Neuronal stem cell (in vitro differentiated cells): ENCODE results near the gene MYZAP.

Experiments
- DNase-seq: peaks from one replicate; pipeline ENCODE4 v3.0.0-alpha.2; 2013; ENCODE audit warnings: low spot score
- H2AFZ ChIP-seq: one replicate; pipeline ENCODE4 v1.6.1; 2013; ENCODE audit warnings: mild to moderate bottlenecking, low read length, inconsistent platforms
- H2AK5ac ChIP-seq: 2 replicates; pipeline ENCODE4 v1.6.1; 2013; ENCODE audit warnings: low read depth, mild to moderate bottlenecking, inconsistent platforms, low read length, moderate library complexity, mixed read lengths
- H2BK120ac ChIP-seq: 2 replicates; pipeline ENCODE4 v1.6.1; 2013; ENCODE audit warnings: low read depth, mild to moderate bottlenecking, inconsistent platforms, low read length, moderate library complexity, mixed read lengths
- H2BK12ac ChIP-seq: one replicate; pipeline ENCODE4 v1.6.1; 2013; ENCODE audit warnings: low read length, inconsistent platforms
- H2BK15ac ChIP-seq: 2 replicates; pipeline ENCODE4 v1.6.1; 2013; ENCODE audit warnings: mild to moderate bottlenecking, low read length, inconsistent platforms, mixed read lengths
- H2BK5ac ChIP-seq: one replicate; pipeline ENCODE4 v1.6.1; 2013; ENCODE audit warnings: inconsistent platforms, mild to moderate bottlenecking, low read length, moderate library complexity
- H3K14ac ChIP-seq: one replicate; pipeline ENCODE4 v1.6.1; 2013; ENCODE audit warnings: low read length, inconsistent platforms
- H3K18ac ChIP-seq: 2 replicates; pipeline ENCODE4 v1.6.1; 2013; ENCODE audit warnings: low read length, inconsistent platforms
- H3K23ac ChIP-seq: 2 replicates; pipeline ENCODE4 v1.6.1; 2013; ENCODE audit warnings: low read depth, mild to moderate bottlenecking, mixed read lengths, low read length, inconsistent platforms; ENCODE audit not compliant: poor library complexity
- H3K27ac ChIP-seq: replicated peaks from 3 replicates; pipeline ENCODE4 v1.5.1; 2013; ENCODE audit warnings: low read length, inconsistent platforms
- H3K27me3 ChIP-seq, 3 experiments: 2 replicates each; pipeline ENCODE4 v1.6.1; 2013; ENCODE audit warnings: low read length in 3 of 3, mild to moderate bottlenecking in 2 of 3, inconsistent platforms in 1 of 3, low read depth in 1 of 3, mixed read lengths in 1 of 3, moderate library complexity in 1 of 3; ENCODE audit not compliant: control insufficient read depth in 3 of 3, insufficient read depth in 3 of 3
- H3K36me3 ChIP-seq, 2 donors: replicated peaks in 1 of 2; 2 replicates each; pipeline ENCODE4 v1.6.1; 2013; ENCODE audit warnings: low read length in 2 of 2; ENCODE audit not compliant: control insufficient read depth in 2 of 2, insufficient read depth in 2 of 2
- H3K4ac ChIP-seq: 2 replicates; pipeline ENCODE4 v1.6.1; 2013; ENCODE audit warnings: inconsistent platforms, mild to moderate bottlenecking, low read length, moderate library complexity
- H3K4me1 ChIP-seq, 2 donors: 1 replicate in 1 of 2; 2 replicates in 1 of 2; pipeline ENCODE4 v1.6.1; 2013; ENCODE audit warnings: low read length in 2 of 2, low read depth in 1 of 2; ENCODE audit not compliant: control insufficient read depth in 2 of 2, insufficient read depth in 1 of 2
- H3K4me2 ChIP-seq: one replicate; pipeline ENCODE4 v1.6.1; 2013; ENCODE audit warnings: mild to moderate bottlenecking, low read length, inconsistent platforms; ENCODE audit not compliant: insufficient read depth, poor library complexity, severe bottlenecking
- H3K4me3 ChIP-seq, 2 donors: 2 replicates each; pipeline ENCODE4 v1.5.1; 2013; ENCODE audit warnings: low read length in 2 of 2, mild to moderate bottlenecking in 2 of 2, inconsistent platforms in 1 of 2, moderate library complexity in 1 of 2
- H3K79me1 ChIP-seq: one replicate; pipeline ENCODE4 v1.6.1; 2013; ENCODE audit warnings: low read depth, mild to moderate bottlenecking, inconsistent platforms, low read length, moderate library complexity
- H3K9ac ChIP-seq: one replicate; pipeline ENCODE4 v1.6.1; 2013; ENCODE audit warnings: mild to moderate bottlenecking, low read depth, low read length, inconsistent platforms; ENCODE audit not compliant: poor library complexity
- H3K9me3 ChIP-seq, 2 donors: replicated peaks in 1 of 2; 2 replicates each; pipeline versions ENCODE3 to v1.6.1; 2013; ENCODE audit warnings: low read length in 2 of 2, mild to moderate bottlenecking in 2 of 2, inconsistent platforms in 1 of 2, low read depth in 1 of 2, mixed read lengths in 1 of 2, moderate library complexity in 1 of 2; ENCODE audit not compliant: control insufficient read depth in 2 of 2, insufficient read depth in 1 of 2
- H4K8ac ChIP-seq: one replicate; pipeline ENCODE4 v1.6.1; 2013; ENCODE audit warnings: low read depth, mild to moderate bottlenecking, inconsistent platforms, low read length, moderate library complexity
- H4K91ac ChIP-seq: one replicate; pipeline ENCODE4 v1.6.1; 2013; ENCODE audit warnings: low read length, low read depth, mild to moderate bottlenecking, inconsistent platforms; ENCODE audit not compliant: poor library complexity
- WGBS, 2 donors: extraction: QIAGEN DNeasy Blood & Tissue Kit; methylation state at CpG; one replicate each; pipeline ENCODE4 v1.1.7; 2013; ENCODE audit warnings: missing lambda C conversion rate in 2 of 2, mixed read lengths in 1 of 2; ENCODE audit not compliant: insufficient read length in 2 of 2, insufficient replicate concordance in 1 of 2; ENCODE audit errors: extremely low coverage in 2 of 2; 5-methylcytosine and 5-hydroxymethylcytosine counted together

MYZAP gene

GRCh38 chr15:57671636-57672035 lies 79.9 kb downstream of the MYZAP start:
- Histone ChIP-seq H3K27me3 (peaks cover 0 to 14% (median 0%) of the 10 kb centered on the region in 3 experiments), H2BK12ac (no peak overlapping the region), H3K9me3 (no peaks in the 10 kb centered on the region), H2AFZ (no peak overlapping the region), H2BK15ac (no peak overlapping the region), H2BK120ac (no peak overlapping the region), H3K36me3 (no peaks in the 10 kb centered on the region), H3K27ac (no peak overlapping the region), H3K9ac (no peak overlapping the region), H2AK5ac (no peak overlapping the region), H3K4me1 (no peaks in the 10 kb centered on the region), H3K14ac (no peak overlapping the region), H4K91ac (no peak overlapping the region), H3K4me3 (no peak overlapping the region), H2BK5ac (no peak overlapping the region), H3K4ac (no peak overlapping the region), H3K4me2 (no peak overlapping the region), H4K8ac (no peak overlapping the region), H3K79me1 (no peaks in the 10 kb centered on the region), H3K23ac (no peak overlapping the region), H3K18ac (no peak overlapping the region)
- no CpG with 5 or more reads among the region's 1 CpG for WGBS, 2 donors
- DNase-seq: no peak

DNA sequence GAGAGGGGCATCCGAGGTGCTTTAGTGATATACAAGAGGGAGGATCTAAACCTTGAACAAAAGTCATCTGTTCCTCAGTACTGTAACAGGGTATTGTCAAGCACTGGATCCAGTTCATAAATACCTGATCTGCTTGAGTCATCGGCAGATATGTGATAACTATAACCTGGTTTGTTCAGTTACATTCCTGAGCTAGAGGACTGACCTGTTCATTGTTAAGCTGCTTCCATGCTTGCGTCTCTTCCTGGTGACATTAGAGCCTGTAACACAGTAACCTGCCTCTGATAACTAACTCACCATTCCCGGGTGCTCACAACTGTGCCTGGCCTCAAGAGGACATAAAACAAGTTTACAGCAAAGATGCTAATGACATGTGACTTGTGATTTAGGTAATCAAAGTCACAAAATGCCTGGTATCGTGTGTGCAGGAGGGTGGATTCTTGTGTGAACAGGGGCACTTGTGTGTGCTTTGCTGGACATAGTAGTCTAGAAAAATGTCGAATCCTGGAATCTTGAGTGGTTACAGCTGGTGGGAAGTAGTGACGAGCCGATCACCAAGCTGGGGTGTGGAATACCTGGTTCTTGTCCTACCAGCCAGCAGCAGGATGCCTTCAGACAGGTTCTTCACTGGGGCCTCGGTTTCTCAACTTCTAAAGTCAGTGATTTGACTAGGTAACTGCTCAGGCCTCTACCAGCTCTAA lies 83.9 kb downstream of the MYZAP start:
- Histone ChIP-seq H3K23ac (no peak overlapping the region), H4K8ac (no peak overlapping the region), H3K18ac (no peak overlapping the region), H3K4me3 (no peak overlapping the region), H2BK120ac (no peak overlapping the region), H3K36me3 (no peaks in the 10 kb centered on the region), H3K9me3 (no peaks in the 10 kb centered on the region), H3K27me3 (peaks cover 0 to 8% (median 0%) of the 10 kb centered on the region in 3 experiments), H2BK5ac (no peak overlapping the region), H3K9ac (no peak overlapping the region), H2BK12ac (no peak overlapping the region), H3K4me2 (no peak overlapping the region), H2AK5ac (no peak overlapping the region), H2AFZ (no peak overlapping the region), H2BK15ac (no peak overlapping the region), H3K4me1 (no peaks in the 10 kb centered on the region), H4K91ac (no peak overlapping the region), H3K27ac (no peak overlapping the region), H3K4ac (no peak overlapping the region), H3K79me1 (no peaks in the 10 kb centered on the region), H3K14ac (no peak overlapping the region)
- no peak for DNase-seq
- WGBS, 2 donors: no CpG with 5 or more reads among the region's 9 CpGs

- Histone ChIP-seq H2AFZ (no peak overlapping the region), H2AK5ac (no peak overlapping the region), H3K23ac (no peak overlapping the region), H4K8ac (no peak overlapping the region), H2BK15ac (no peak overlapping the region), H3K18ac (no peak overlapping the region), H3K9me3 (no peaks in the 10 kb centered on the region), H3K14ac (no peak overlapping the region), H3K36me3 (no peaks in the 10 kb centered on the region), H3K9ac (no peak overlapping the region), H4K91ac (no peak overlapping the region), H3K79me1 (no peaks in the 10 kb centered on the region), H3K4me1 (no peaks in the 10 kb centered on the region), H2BK5ac (no peak overlapping the region), H3K4me3 (no peak overlapping the region), H3K4ac (no peak overlapping the region), H2BK120ac (no peak overlapping the region), H3K4me2 (no peak overlapping the region), H3K27ac (no peak overlapping the region), H3K27me3 (peaks cover 0 to 3% (median 0%) of the 10 kb centered on the region in 3 experiments), H2BK12ac (no peak overlapping the region)
- no peak for DNase-seq
- WGBS, 2 donors: no CpG with 5 or more reads among the region's 5 CpGs
These were observed 84.9 kb downstream of the MYZAP start for GRCh38 chr15:57676585-57676984.

DNA sequence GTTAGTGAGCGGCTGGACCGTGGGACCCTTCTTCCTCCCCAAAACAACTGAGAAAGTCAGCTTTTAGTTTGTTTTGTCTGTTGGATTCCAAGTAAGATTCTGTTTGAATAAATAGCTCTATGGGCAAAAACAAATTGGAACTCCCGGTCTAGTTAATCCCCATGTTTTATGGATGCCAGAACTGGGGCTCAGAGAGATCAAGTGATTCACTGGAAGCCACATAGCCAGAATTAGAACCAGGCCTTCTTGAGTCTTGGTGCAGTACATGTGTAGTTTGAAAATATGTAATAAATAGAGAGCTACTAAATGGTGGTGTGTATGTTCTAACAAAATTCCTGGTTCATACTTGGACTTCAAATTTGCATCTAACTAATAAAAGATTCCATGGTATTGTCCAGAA lies 85.5 kb downstream of the MYZAP start:
- H3K4ac ChIP-seq: no peak overlapping the region

More for the DNA sequence above, 85.5 kb downstream of the MYZAP start:
- Histone ChIP-seq H3K36me3 (no peaks in the 10 kb centered on the region), H4K91ac (no peak overlapping the region), H3K23ac (no peak overlapping the region), H3K18ac (no peak overlapping the region), H3K27me3 (peaks cover 0 to 3% (median 0%) of the 10 kb centered on the region in 3 experiments), H3K79me1 (no peaks in the 10 kb centered on the region), H3K4me2 (no peak overlapping the region), H2BK12ac (no peak overlapping the region), H2BK5ac (no peak overlapping the region), H2AK5ac (no peak overlapping the region), H3K27ac (no peak overlapping the region), H2AFZ (no peak overlapping the region), H2BK15ac (no peak overlapping the region), H3K14ac (no peak overlapping the region), H4K8ac (no peak overlapping the region), H3K9me3 (no peaks in the 10 kb centered on the region), H3K9ac (no peak overlapping the region), H2BK120ac (no peak overlapping the region), H3K4me1 (no peaks in the 10 kb centered on the region), H3K4me3 (no peak overlapping the region)
- DNase-seq: no peak
- no CpG with 5 or more reads among the region's 3 CpGs for WGBS, 2 donors
